NCI-H69 (cell line): Measurements from ENCODE around the gene DIO1.

Experiments
- DNase-seq: peaks from one replicate; lab custom pipeline; 2025; lab: John Stamatoyannopoulos, UW

DIO1 gene

GRCh38 chr1:53942127-53942957 lies 48.4 kb downstream of the DIO1 start:
- DNase-seq: no peak

- no peak for DNase-seq
These were observed 49.1 kb downstream of the DIO1 start for GRCh38 chr1:53943090-53943489.

GRCh38 chr1:53943490-53944043 lies 49.6 kb downstream of the DIO1 start:
- no peak for DNase-seq

GRCh38 chr1:53944469-53945182 lies 50.6 kb downstream of the DIO1 start:
- DNase-seq: peak; percentile 45

- DNase-seq: no peak
These were observed 51.1 kb downstream of the DIO1 start for GRCh38 chr1:53945183-53945432.

GRCh38 chr1:53945433-53946251 lies 51.7 kb downstream of the DIO1 start, which contains the start of gene IFT25:
Gene IFT25 (minus strand): TSS chr1:53945699. CDS start chr1:53940082, 5,617 bp downstream.
- peak; percentile 95 for DNase-seq

GRCh38 chr1:53946252-53947171 lies 52.5 kb downstream of the DIO1 start, which contains the start of gene LRRC42:
Gene LRRC42 (plus strand): TSS chr1:53946350. CDS start chr1:53952000, 5,650 bp downstream.
- DNase-seq: no peak

- DNase-seq: peak; percentile 51
These were observed 53.4 kb downstream of the DIO1 start for GRCh38 chr1:53947172-53947907.

- DNase-seq: no peak
These were observed 54.3 kb downstream of the DIO1 start for GRCh38 chr1:53948291-53948690.

- DNase-seq: peak; percentile 89
These were observed 55.3 kb downstream of the DIO1 start for GRCh38 chr1:53949023-53949990.

GRCh38 chr1:53951697-53952096 lies 57.7 kb downstream of the DIO1 start:
- no peak for DNase-seq

GRCh38 chr1:53954128-53954527 lies 60.1 kb downstream of the DIO1 start:
- no peak for DNase-seq

- peak; percentile 96 for DNase-seq
These were observed 62.6 kb downstream of the DIO1 start for GRCh38 chr1:53956308-53957168.

- peak; percentile 83 for DNase-seq
These were observed 63.3 kb downstream of the DIO1 start for GRCh38 chr1:53957194-53957818.

GRCh38 chr1:53959664-53960250 lies 65.8 kb downstream of the DIO1 start:
- DNase-seq: peak; percentile 27
